ENCODE results near the gene PSG6. TPM values are rescaled to one million over a fixed set of nuclear protein-coding genes. Genes with fewer than 3 reads are reported as not detected.
A peak's percentile ranks its signal among the peaks of the same experiment; 100 is the strongest.
"Not testable (repeated sequence)": the region's sequence is repeated elsewhere in the genome, so short reads cannot be mapped to it uniquely, and the experiment has no call there.

Gene PSG6
- total RNA-seq, 2 experiments from 2014 or later: not detected

DNA sequence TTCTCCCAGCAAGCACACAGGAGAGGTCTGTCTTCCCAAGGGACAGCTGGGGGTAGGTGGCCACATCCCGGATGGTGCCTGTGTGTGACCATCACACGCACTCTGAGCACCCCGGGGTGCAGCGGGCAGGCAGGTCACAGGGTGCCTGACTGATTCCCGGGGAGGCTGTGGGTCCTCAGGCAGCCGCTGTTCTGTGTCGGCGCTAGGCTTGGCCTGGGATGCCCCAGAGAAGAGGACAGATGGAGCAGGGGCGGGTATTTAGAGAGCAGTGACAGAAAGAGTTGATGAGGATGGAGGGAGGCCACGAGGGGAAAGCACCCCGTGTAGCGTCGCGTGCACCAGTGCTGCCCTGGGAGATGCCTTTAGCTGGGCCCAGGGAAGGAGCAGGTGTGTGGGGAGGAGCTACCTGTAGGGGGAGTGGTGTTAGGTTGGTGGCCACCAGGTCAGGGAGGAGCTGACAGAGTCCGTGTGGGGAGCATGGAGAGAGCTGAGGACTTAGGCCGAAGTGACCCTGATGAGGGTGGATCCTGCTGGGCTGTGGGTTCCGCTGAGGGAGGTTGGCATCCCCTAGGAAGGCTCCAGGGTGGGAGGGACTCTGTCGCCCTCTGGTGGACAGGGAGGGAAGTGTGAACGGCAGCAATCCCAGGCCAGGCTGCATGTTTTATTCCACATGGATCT lies 60.7 kb downstream of the PSG6 start:
- H3K4me3 Mint-ChIP-seq; H3K36me3 Mint-ChIP-seq; H3K27me3 Mint-ChIP-seq; H3K9me3 Mint-ChIP-seq; POLR2A ChIA-PET; ATAC-seq (ENCODE audit: low read depth); H3K4me1 Mint-ChIP-seq; H3K27ac Mint-ChIP-seq: not testable (repeated sequence)
- peak; percentile 37 for DNase-seq

GRCh38 chr19:42854745-42855144 lies 62.9 kb downstream of the PSG6 start:
- H3K27me3 Mint-ChIP-seq; DNase-seq; H3K27ac Mint-ChIP-seq; ATAC-seq (ENCODE audit: low read depth); POLR2A ChIA-PET; H3K9me3 Mint-ChIP-seq; H3K36me3 Mint-ChIP-seq; H3K4me1 Mint-ChIP-seq; H3K4me3 Mint-ChIP-seq: not testable (repeated sequence)

- H3K4me3 Mint-ChIP-seq; H3K27ac Mint-ChIP-seq; H3K4me1 Mint-ChIP-seq; H3K9me3 Mint-ChIP-seq; ATAC-seq (ENCODE audit: low read depth); DNase-seq; H3K36me3 Mint-ChIP-seq; POLR2A ChIA-PET; H3K27me3 Mint-ChIP-seq: not testable (repeated sequence)
These were observed 64.5 kb downstream of the PSG6 start for GRCh38 chr19:42853231-42853630.

GRCh38 chr19:42852821-42853220 lies 64.9 kb downstream of the PSG6 start:
- H3K9me3 Mint-ChIP-seq; POLR2A ChIA-PET; H3K27me3 Mint-ChIP-seq; H3K4me1 Mint-ChIP-seq; ATAC-seq (ENCODE audit: low read depth); H3K36me3 Mint-ChIP-seq; H3K27ac Mint-ChIP-seq; H3K4me3 Mint-ChIP-seq; DNase-seq: not testable (repeated sequence)

Other genes starting within 250 kb of the PSG6 start
- gene PSG3, start 177.4 kb downstream of the PSG6 start, total RNA-seq: not detected
- gene PSG8, start 152.2 kb downstream of the PSG6 start, total RNA-seq: not detected
- not detected for gene PSG1, start 38.2 kb downstream of the PSG6 start, total RNA-seq
- gene PSG7, start 19.3 kb upstream of the PSG6 start, total RNA-seq: not detected
- gene PSG11, start 108.6 kb upstream of the PSG6 start, total RNA-seq: not detected
- not detected for gene PSG2, start 164.8 kb upstream of the PSG6 start, total RNA-seq

All from activated naive CD8-positive, alpha-beta T cell treated with anti-CD3 and anti-CD28 coated beads, Interleukin-2, amount 10 ng/mL, durations not matched to agents 7 days and 5 days (primary cell).